CD4-positive, alpha-beta T cell (primary cell): ENCODE measurements around the gene ANKRD44. TPM values are rescaled to one million over a fixed set of nuclear protein-coding genes. Genes with fewer than 3 reads are reported as not detected.

Experiments used
- ATAC-seq: fragments of 200-7000 bp; cut with Tn5 transposase; one replicate; pipeline ENCODE4 v1.10.0; 2022; ENCODE audit warnings: mild to moderate bottlenecking; ENCODE audit not compliant: poor library complexity
- CTCF ChIA-PET: fragments of 350-600 bp; sonication (Branson Sonifier 250); formaldehyde crosslinking; loops from one replicate; lab custom pipeline; 2021; ENCODE audit warnings: antibody characterized with exemption, inconsistent platforms; lab: Charles Lee
- POLR2A ChIA-PET: fragments of 350-600 bp; sonication (Branson Sonifier 250); formaldehyde crosslinking; loops from one replicate; lab custom pipeline; 2021; ENCODE audit warnings: antibody characterized with exemption, inconsistent platforms; lab: Charles Lee
- DNase-seq, 14 experiments: peaks; one replicate each; pipeline ENCODE4 v3.0.0-alpha.2; 2013 to 2020; ENCODE audit warnings: mixed read lengths in 2 of 14
- H3K27ac ChIP-seq, 2 donors: one replicate each; pipeline versions ENCODE4 v1.5.1 to v1.7.0; 2013; ENCODE audit warnings: low read length in 2 of 2, low read depth in 1 of 2, mild to moderate bottlenecking in 1 of 2
- H3K27me3 ChIP-seq, 2 experiments: 1 replicate in 1 of 2; 2 replicates in 1 of 2; pipeline versions ENCODE4 v1.6.1 to v1.7.0; 2013; ENCODE audit warnings: low read length in 2 of 2, control low read depth in 1 of 2, mild to moderate bottlenecking in 1 of 2, moderate library complexity in 1 of 2; ENCODE audit not compliant: insufficient read depth in 2 of 2, control insufficient read depth in 1 of 2
- H3K36me3 ChIP-seq: one replicate; pipeline ENCODE4 v1.6.1; 2013; ENCODE audit warnings: low read length, control low read depth; ENCODE audit not compliant: insufficient read depth
- H3K4me1 ChIP-seq: one replicate; pipeline ENCODE4 v1.6.1; 2013; ENCODE audit warnings: low read length, control low read depth; ENCODE audit not compliant: insufficient read depth
- H3K4me3 ChIP-seq: one replicate; pipeline ENCODE4 v1.5.1; 2013; ENCODE audit warnings: mild to moderate bottlenecking, low read length, moderate library complexity
- H3K9me3 ChIP-seq, 2 experiments: 1 replicate in 1 of 2; 2 replicates in 1 of 2; pipeline versions ENCODE4 v1.6.1 to v1.7.0; 2013; ENCODE audit warnings: low read length in 2 of 2, mild to moderate bottlenecking in 2 of 2, control low read depth in 1 of 2, moderate library complexity in 1 of 2; ENCODE audit not compliant: control insufficient read depth in 1 of 2, insufficient read depth in 1 of 2
- H3K27ac Mint-ChIP-seq: one replicate; pipeline ENCODE4 v1.8.0; 2020; ENCODE audit warnings: mixed read lengths
- H3K27me3 Mint-ChIP-seq: one replicate; pipeline ENCODE4 v1.8.0; 2021; ENCODE audit warnings: mixed read lengths
- H3K36me3 Mint-ChIP-seq: one replicate; pipeline ENCODE4 v1.8.0; 2021; ENCODE audit warnings: low read depth, mixed read lengths
- H3K4me1 Mint-ChIP-seq: one replicate; pipeline ENCODE4 v1.8.0; 2021; ENCODE audit warnings: low read depth, mixed read lengths
- H3K4me3 Mint-ChIP-seq: one replicate; pipeline ENCODE4 v1.8.0; 2020; ENCODE audit warnings: mild to moderate bottlenecking, mixed read lengths
- H3K9me3 Mint-ChIP-seq: one replicate; pipeline ENCODE4 v1.8.0; 2020; ENCODE audit warnings: mixed read lengths
- CTCF ChIP-seq: fragments of 200-600 bp; IDR thresholded peaks from one replicate; pipeline ENCODE4 v1.8.0; 2022; ENCODE audit warnings: antibody characterized with exemption, mild to moderate bottlenecking
- intact Hi-C, 2 experiments: fragments of 100-400 bp; cut with DNase I in 1 of 2; cut with micrococcal nuclease in 1 of 2; formaldehyde crosslinking; loops; one replicate each; pipeline versions ENCODE4 v1.15.1 to v1.9.0; 2023 to 2025; cut with DNase I, micrococcal nuclease
- total RNA-seq, 174 experiments: library from RNA in 2 of 174; stranded (reverse) in 2 of 174; gene quantifications; one replicate each; pipeline ENCODE4 v1.2.3 and lab custom pipeline; 2021 to 2026

ANKRD44 gene
- total RNA-seq, 2 experiments from 2014 or later: 170 to 186 TPM

DNA sequence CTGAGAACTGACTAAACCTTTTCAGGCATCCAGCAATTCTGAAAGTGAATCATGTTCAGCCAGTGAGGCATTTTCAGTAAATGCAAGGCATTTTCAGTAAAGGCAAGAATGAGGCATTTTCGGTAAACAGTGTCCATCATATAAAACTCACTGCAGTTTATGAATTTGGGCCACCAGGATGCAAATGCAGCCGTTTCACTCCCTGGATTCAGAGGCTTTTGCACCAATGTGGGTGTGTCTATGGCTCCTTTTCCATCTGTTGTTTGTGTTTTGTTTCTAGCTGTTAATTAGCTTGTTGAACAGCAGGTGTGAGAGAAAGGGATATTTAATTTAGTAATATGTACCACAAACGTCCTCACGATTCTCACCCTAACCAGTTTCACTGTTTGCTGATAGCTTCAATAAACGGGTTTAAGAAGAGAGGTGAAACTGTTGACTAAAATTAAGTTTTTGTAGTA is 267.8 kb downstream of the ANKRD44 start:
- peak overlapping the region; percentile 52 for H3K27ac Mint-ChIP-seq
- peaks cover 87% of the 10 kb centered on the region for H3K36me3 Mint-ChIP-seq
- H3K9me3 Mint-ChIP-seq: no peaks in the 10 kb centered on the region
- H3K4me1 ChIP-seq: no peaks in the 10 kb centered on the region
- no peak overlapping the region for H3K4me3 ChIP-seq
- H3K27me3 ChIP-seq: no peaks in the 10 kb centered on the region
- no peak overlapping the region for H3K4me3 Mint-ChIP-seq
- H3K27ac ChIP-seq: no peak overlapping the region
- peaks cover 43% of the 10 kb centered on the region for H3K4me1 Mint-ChIP-seq
- peaks cover 42% of the 10 kb centered on the region for H3K36me3 ChIP-seq
- no peak for DNase-seq
- ATAC-seq: no peak
- no peaks in the 10 kb centered on the region for H3K9me3 ChIP-seq
- no peak for TF ChIP-seq CTCF
- ChIA-PET POLR2A (interaction anchor here (0.6 kb wide), 1 partner anchor 1200 kb away, joined by 3 read pairs; no protein-coding TSS in a partner anchor), CTCF (no interaction called here)
- intact Hi-C loops: no loop called here
- H3K27me3 Mint-ChIP-seq: no peaks in the 10 kb centered on the region

- Mint-ChIP-seq H3K4me3 (no peak overlapping the region), H3K27ac (peak overlapping the region; percentile 47), H3K36me3 (peaks cover 89% of the 10 kb centered on the region), H3K27me3 (no peaks in the 10 kb centered on the region), H3K4me1 (peaks cover 59% of the 10 kb centered on the region), H3K9me3 (no peaks in the 10 kb centered on the region)
- no peak overlapping the region for H3K27ac ChIP-seq
- peaks cover 4% of the 10 kb centered on the region for H3K4me1 ChIP-seq
- intact Hi-C loops: loop anchor here in 1 of 2 experiments (5.0 kb wide), 1 partner anchor 34 kb away; no protein-coding TSS in a partner anchor
- H3K36me3 ChIP-seq: peaks cover 77% of the 10 kb centered on the region
- CTCF ChIA-PET: no interaction called here
- POLR2A ChIA-PET: no interaction called here
- no peak for DNase-seq
- H3K4me3 ChIP-seq: no peak overlapping the region
- no peaks in the 10 kb centered on the region for H3K9me3 ChIP-seq
- TF ChIP-seq CTCF: no peak
- ATAC-seq: no peak
- no peaks in the 10 kb centered on the region for H3K27me3 ChIP-seq
Measured at GRCh38 chr2:197037863-197038398, 272.6 kb downstream of the ANKRD44 start.

- no peak overlapping the region for H3K4me3 ChIP-seq
- H3K4me1 Mint-ChIP-seq: peaks cover 57% of the 10 kb centered on the region
Measured at GRCh38 chr2:197035002-197035401, 275.6 kb downstream of the ANKRD44 start.

More at GRCh38 chr2:197035002-197035401, 275.6 kb downstream of the ANKRD44 start:
- no peak for TF ChIP-seq CTCF
- H3K4me1 ChIP-seq: peaks cover 12% of the 10 kb centered on the region
- ATAC-seq: no peak
- no peak for DNase-seq
- Mint-ChIP-seq H3K27me3 (no peaks in the 10 kb centered on the region), H3K36me3 (peaks cover 91% of the 10 kb centered on the region), H3K27ac (peak overlapping the region; percentile 43), H3K4me3 (no peak overlapping the region), H3K9me3 (no peaks in the 10 kb centered on the region)
- no peaks in the 10 kb centered on the region for H3K9me3 ChIP-seq
- CTCF ChIA-PET: no interaction called here
- peaks cover 81% of the 10 kb centered on the region for H3K36me3 ChIP-seq
- no peak overlapping the region for H3K27ac ChIP-seq
- no peaks in the 10 kb centered on the region for H3K27me3 ChIP-seq
- POLR2A ChIA-PET: no interaction called here
- intact Hi-C loops: loop anchor here in 1 of 2 experiments (5.0 kb wide), 1 partner anchor 37 kb away; no protein-coding TSS in a partner anchor
